A549 (cell line): ENCODE measurements around the gene TMC5. TPM values are rescaled to one million over a fixed set of nuclear protein-coding genes. Genes with fewer than 3 reads are reported as not detected.

Experiments
- ATAC-seq, 2 experiments: fragments of 200-7000 bp in 1 of 2; fragments of >200 bp in 1 of 2; cut with Nextera tagmentation in 1 of 2; cut with Tn5 transposase in 1 of 2; 3 replicates each; pipeline versions ENCODE4 v1.8.0 to v1.9.1; 2018 to 2020; ENCODE audit warnings: mild to moderate bottlenecking in 1 of 2, moderate library complexity in 1 of 2
- CTCF ChIA-PET: fragments of 300-600 bp; sonication (Branson Sonifier 250); formaldehyde crosslinking; extraction: SDS; loops from one replicate; lab custom pipeline; 2021; ENCODE audit warnings: antibody characterized with exemption, inconsistent platforms; lab: Yijun Ruan, JAX
- POLR2A ChIA-PET: fragments of 350-600 bp; formaldehyde crosslinking; extraction: SDS; loops from one replicate; lab custom pipeline; 2021; ENCODE audit warnings: antibody characterized with exemption, inconsistent platforms; lab: Yijun Ruan, JAX
- DNase-seq, 2 experiments: peaks; one replicate each; pipeline versions ENCODE4 v3.0.0 to v3.0.0-alpha.2; 2011 to 2016; ENCODE audit warnings: low read depth in 1 of 2, low spot score in 1 of 2
- FAIRE-seq: peaks from 2 replicates; lab custom pipeline; 2011; peaks lifted over from hg19 to GRCh38; lab: Jason Lieb, UNC
- H3K27ac ChIP-seq, 2 experiments: fragments of >200 bp; sonication (Bioruptor Twin); formaldehyde crosslinking; 3 replicates each; pipeline ENCODE4 v1.5.1; 2016 to 2017
- H3K4me1 ChIP-seq: fragments of >200 bp; sonication (Bioruptor Twin); formaldehyde crosslinking; 3 replicates; pipeline ENCODE4 v1.6.1; 2016
- H3K4me2 ChIP-seq: fragments of >200 bp; sonication (Bioruptor Twin); formaldehyde crosslinking; 3 replicates; pipeline ENCODE4 v1.6.1; 2016
- H3K4me3 ChIP-seq: fragments of >200 bp; sonication (Bioruptor Twin); formaldehyde crosslinking; 3 replicates; pipeline ENCODE4 v1.5.1; 2016
- H3K9me3 ChIP-seq: fragments of >200 bp; sonication (Bioruptor Twin); formaldehyde crosslinking; 3 replicates; pipeline ENCODE4 v1.6.1; 2016
- CBX2 ChIP-seq: fragments of 200-600 bp; sonication (generic); IDR thresholded peaks from 2 replicates; pipeline ENCODE4 v1.6.1; 2016; ENCODE audit warnings: low read depth, mild to moderate bottlenecking, borderline replicate concordance
- CEBPB ChIP-seq, 2 experiments: fragments of >200 bp in 1 of 2; sonication (Bioruptor Twin) in 1 of 2; formaldehyde crosslinking in 1 of 2; IDR thresholded peaks; 2 replicates each; pipeline ENCODE4 v1.6.1; 2012 to 2016
- CHD2 ChIP-seq: fragments of 150-350 bp; IDR thresholded peaks from 2 replicates; pipeline ENCODE4 v1.6.1; 2014; ENCODE audit warnings: low read length; ENCODE audit not compliant: partially characterized antibody
- FOSB ChIP-seq: fragments of 250-450 bp; sonication (Bioruptor Pico); IDR thresholded peaks from 2 replicates; pipeline ENCODE4 v1.5.0; 2020; ENCODE audit warnings: mild to moderate bottlenecking, moderate library complexity
- FOXS1 ChIP-seq: fragments of 250-450 bp; sonication (Bioruptor Pico); IDR thresholded peaks from 2 replicates; pipeline ENCODE4 v1.5.0; 2020; ENCODE audit warnings: mild to moderate bottlenecking, moderate library complexity
- HEYL ChIP-seq: fragments of 250-450 bp; sonication (Bioruptor Pico); IDR thresholded peaks from 2 replicates; pipeline ENCODE4 v1.8.0; 2021; ENCODE audit warnings: mild to moderate bottlenecking, moderate library complexity
- HOXA7 ChIP-seq: fragments of 250-450 bp; sonication (Bioruptor Pico); IDR thresholded peaks from 2 replicates; pipeline ENCODE4 v1.5.0; 2020; ENCODE audit warnings: mild to moderate bottlenecking, moderate library complexity
- HOXB5 ChIP-seq: fragments of 250-450 bp; sonication (Bioruptor Pico); IDR thresholded peaks from 2 replicates; pipeline ENCODE4 v1.5.0; 2020; ENCODE audit warnings: mild to moderate bottlenecking, moderate library complexity
- KDM5A ChIP-seq: fragments of 200-600 bp; sonication (generic); IDR thresholded peaks from 2 replicates; pipeline ENCODE4 v1.6.1; 2016; ENCODE audit warnings: antibody characterized with exemption, mild to moderate bottlenecking
- NFE2L2 ChIP-seq: fragments of 150-350 bp; conservative IDR thresholded peaks from 2 replicates; pipeline ENCODE4 v1.6.1; 2014; ENCODE audit warnings: low read length
- NPAS2 ChIP-seq: fragments of 250-450 bp; sonication (Bioruptor Pico); IDR thresholded peaks from 2 replicates; pipeline ENCODE4 v1.8.0; 2022; ENCODE audit warnings: mild to moderate bottlenecking, moderate library complexity, borderline replicate concordance
- PBX3 ChIP-seq: IDR thresholded peaks from 2 replicates; pipeline ENCODE4 v1.6.1; 2012
- POLR2A ChIP-seq: IDR thresholded peaks from 2 replicates; pipeline ENCODE4 v1.6.1; 2012; ENCODE audit warnings: mild to moderate bottlenecking, low read length
- POLR2AphosphoS2 ChIP-seq: conservative IDR thresholded peaks from 2 replicates; pipeline ENCODE4 v1.6.1; 2012; ENCODE audit warnings: low read length, improper control_type of control experiment, inconsistent platforms
- RAD21 ChIP-seq, 2 experiments: fragments of >200 bp in 1 of 2; sonication (Bioruptor Twin) in 1 of 2; formaldehyde crosslinking in 1 of 2; IDR thresholded peaks in 1 of 2; conservative IDR thresholded peaks in 1 of 2; 2 replicates in 1 of 2; 3 replicates in 1 of 2; pipeline ENCODE4 v1.6.1; 2012 to 2018; ENCODE audit warnings: inconsistent platforms in 1 of 2
- SMC3 ChIP-seq: fragments of >200 bp; sonication (Bioruptor Twin); formaldehyde crosslinking; IDR thresholded peaks from 3 replicates; pipeline ENCODE4 v1.6.1; 2018; ENCODE audit warnings: inconsistent platforms
- SREBF2 ChIP-seq: fragments of 450-650 bp; IDR thresholded peaks from 2 replicates; pipeline ENCODE4 v1.6.1; 2014; ENCODE audit warnings: mild to moderate bottlenecking, moderate library complexity
- USF2 ChIP-seq: fragments of 450-650 bp; IDR thresholded peaks from 2 replicates; pipeline ENCODE4 v1.6.1; 2014; ENCODE audit warnings: antibody characterized with exemption
- ZSCAN20 ChIP-seq: fragments of 250-450 bp; sonication (Bioruptor Pico); IDR thresholded peaks from 2 replicates; pipeline ENCODE4 v1.8.0; 2022; ENCODE audit warnings: mild to moderate bottlenecking, moderate library complexity
- WGBS: methylation state at CpG from one replicate; pipeline ENCODE4 v1.1.6; 2017; ENCODE audit errors: missing lambda C conversion rate; 5-methylcytosine and 5-hydroxymethylcytosine counted together
- polyA plus RNA-seq, 4 experiments: library from polyadenylated mRNA; depleted of rRNA in 3 of 4; stranded (reverse); fragments of >200 nt; fragmentation: RNase III in 1 of 4; extraction: RNeasy Plus Mini Kit Qiagen cat#74134 plus additional on column Dnase treatment in 1 of 4; gene quantifications; 2 replicates in 3 of 4; 3 replicates in 1 of 4; pipeline ENCODE4 v1.2.3, GENCODE V29; 2011 to 2017
- TF ChIP-seq, protein P1 (sequence below): IDR thresholded peaks from 2 replicates; pipeline ENCODE4 v1.6.1; 2012; ENCODE audit warnings: low read depth, borderline replicate concordance
- TF ChIP-seq, protein P2 (sequence below): fragments of 200-600 bp; sonication (generic); IDR thresholded peaks from 2 replicates; pipeline ENCODE4 v1.6.1; 2016; ENCODE audit warnings: antibody characterized with exemption, mild to moderate bottlenecking, moderate library complexity
- TF ChIP-seq, protein P3 (sequence below): IDR thresholded peaks from 2 replicates; pipeline ENCODE4 v1.6.1; 2012

The TMC5 gene
- polyA plus RNA-seq, 2 of the 4 experiments (the other 2 are of a cell fraction): 8.3 to 17.1 TPM

GRCh38 chr16:19484096-19484495, 66.4 kb downstream of the TMC5 start:
- Histone ChIP-seq H3K4me1 (peaks cover 25% of the 10 kb centered on the region), H3K27ac (no peak overlapping the region), H3K9me3 (peaks cover 4% of the 10 kb centered on the region; the same call in 1 of the 3 replicates)
- no peak for TF ChIP-seq NPAS2
- no peak for TF ChIP-seq KDM5A
- TF ChIP-seq, all 56 proteins: peak for 0
- POLR2A ChIA-PET: no interaction called here
- DNase-seq (no peak), FAIRE-seq (no peak), ATAC-seq (no peak)
- Histone ChIP-seq H3K4me3 (no peak overlapping the region), H3K4me2 (no peak overlapping the region)
- WGBS: 84% methylated on average over 3 of the region's 3 CpGs
- CTCF ChIA-PET: interaction anchor here (1.6 kb wide), 1 partner anchor 18 kb away, joined by 6 read pairs; no protein-coding TSS in a partner anchor

DNA sequence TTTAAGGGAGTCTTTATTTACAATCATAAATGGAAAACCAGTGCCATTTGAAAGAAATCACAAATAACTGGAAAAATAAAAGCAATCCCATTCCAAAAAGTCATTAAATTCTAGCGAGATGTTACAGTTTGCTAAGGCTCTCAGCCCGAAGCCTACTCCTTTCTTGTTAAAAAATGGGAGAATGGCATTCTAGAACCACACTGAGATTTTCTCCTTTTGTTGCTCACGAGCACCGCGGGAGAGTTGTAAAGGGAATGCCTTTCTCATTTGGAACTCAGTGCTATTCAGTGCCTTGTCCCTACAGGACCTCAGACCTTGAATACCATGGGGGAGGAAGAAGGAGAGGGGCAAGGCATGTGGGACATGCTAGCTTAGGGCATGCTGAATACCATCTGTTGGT, 67.9 kb downstream of the TMC5 start:
- ChIA-PET POLR2A (no interaction called here), CTCF (interaction anchor here (0.6 to 1.0 kb wide), 2 partner anchors 97 to 340 kb away, joined by 3 read pairs; no protein-coding TSS in a partner anchor)
- Histone ChIP-seq H3K4me1 (peaks cover 13% of the 10 kb centered on the region), H3K9me3 (peaks cover 4% of the 10 kb centered on the region; the same call in 1 of the 3 replicates), H3K4me3 (no peak overlapping the region)
- FAIRE-seq: no peak
- no peak for DNase-seq
- ATAC-seq: no peak
- 94% methylated on average over 5 of the region's 5 CpGs for WGBS
- TF ChIP-seq PBX3: no peak
- TF ChIP-seq, protein P1, sequence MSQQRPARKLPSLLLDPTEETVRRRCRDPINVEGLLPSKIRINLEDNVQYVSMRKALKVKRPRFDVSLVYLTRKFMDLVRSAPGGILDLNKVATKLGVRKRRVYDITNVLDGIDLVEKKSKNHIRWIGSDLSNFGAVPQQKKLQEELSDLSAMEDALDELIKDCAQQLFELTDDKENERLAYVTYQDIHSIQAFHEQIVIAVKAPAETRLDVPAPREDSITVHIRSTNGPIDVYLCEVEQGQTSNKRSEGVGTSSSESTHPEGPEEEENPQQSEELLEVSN: no peak
- TF ChIP-seq, protein P2, sequence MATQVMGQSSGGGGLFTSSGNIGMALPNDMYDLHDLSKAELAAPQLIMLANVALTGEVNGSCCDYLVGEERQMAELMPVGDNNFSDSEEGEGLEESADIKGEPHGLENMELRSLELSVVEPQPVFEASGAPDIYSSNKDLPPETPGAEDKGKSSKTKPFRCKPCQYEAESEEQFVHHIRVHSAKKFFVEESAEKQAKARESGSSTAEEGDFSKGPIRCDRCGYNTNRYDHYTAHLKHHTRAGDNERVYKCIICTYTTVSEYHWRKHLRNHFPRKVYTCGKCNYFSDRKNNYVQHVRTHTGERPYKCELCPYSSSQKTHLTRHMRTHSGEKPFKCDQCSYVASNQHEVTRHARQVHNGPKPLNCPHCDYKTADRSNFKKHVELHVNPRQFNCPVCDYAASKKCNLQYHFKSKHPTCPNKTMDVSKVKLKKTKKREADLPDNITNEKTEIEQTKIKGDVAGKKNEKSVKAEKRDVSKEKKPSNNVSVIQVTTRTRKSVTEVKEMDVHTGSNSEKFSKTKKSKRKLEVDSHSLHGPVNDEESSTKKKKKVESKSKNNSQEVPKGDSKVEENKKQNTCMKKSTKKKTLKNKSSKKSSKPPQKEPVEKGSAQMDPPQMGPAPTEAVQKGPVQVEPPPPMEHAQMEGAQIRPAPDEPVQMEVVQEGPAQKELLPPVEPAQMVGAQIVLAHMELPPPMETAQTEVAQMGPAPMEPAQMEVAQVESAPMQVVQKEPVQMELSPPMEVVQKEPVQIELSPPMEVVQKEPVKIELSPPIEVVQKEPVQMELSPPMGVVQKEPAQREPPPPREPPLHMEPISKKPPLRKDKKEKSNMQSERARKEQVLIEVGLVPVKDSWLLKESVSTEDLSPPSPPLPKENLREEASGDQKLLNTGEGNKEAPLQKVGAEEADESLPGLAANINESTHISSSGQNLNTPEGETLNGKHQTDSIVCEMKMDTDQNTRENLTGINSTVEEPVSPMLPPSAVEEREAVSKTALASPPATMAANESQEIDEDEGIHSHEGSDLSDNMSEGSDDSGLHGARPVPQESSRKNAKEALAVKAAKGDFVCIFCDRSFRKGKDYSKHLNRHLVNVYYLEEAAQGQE: no peak
- no peak for TF ChIP-seq CBX2
- TF ChIP-seq ZSCAN20: no peak
- TF ChIP-seq NFE2L2: no peak
- TF ChIP-seq SMC3: no peak
- TF ChIP-seq HOXB5 (CRISPR knock-in tag): no peak
- TF ChIP-seq SREBF2: no peak
- no peak for TF ChIP-seq POLR2A
- TF ChIP-seq POLR2AphosphoS2: no peak
- no peak for TF ChIP-seq CEBPB (IDR thresholded peaks at IDR 0.05)
- no peak for TF ChIP-seq CHD2
- TF ChIP-seq FOSB (CRISPR knock-in tag): no peak
- TF ChIP-seq, protein P3, sequence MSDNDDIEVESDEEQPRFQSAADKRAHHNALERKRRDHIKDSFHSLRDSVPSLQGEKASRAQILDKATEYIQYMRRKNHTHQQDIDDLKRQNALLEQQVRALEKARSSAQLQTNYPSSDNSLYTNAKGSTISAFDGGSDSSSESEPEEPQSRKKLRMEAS: no peak
- no peak for TF ChIP-seq FOXS1
- no peak for TF ChIP-seq HOXA7 (CRISPR knock-in tag)
- TF ChIP-seq USF2: no peak
- no peak for TF ChIP-seq RAD21 (conservative IDR thresholded peaks at IDR 0.05 in 1 of 2, IDR thresholded peaks at IDR 0.05 in 1 of 2)
- no peak for TF ChIP-seq HEYL (CRISPR knock-in tag)
- TF ChIP-seq, all 56 proteins: peak for 0
- Histone ChIP-seq H3K4me2 (no peak overlapping the region), H3K27ac (no peak overlapping the region)
